NCI-H82 (cell line): Measurements from ENCODE around the gene C10orf105.

Source experiments
- DNase-seq: peaks from one replicate; lab custom pipeline; 2025; lab: John Stamatoyannopoulos, UW

Gene C10orf105, protein sequence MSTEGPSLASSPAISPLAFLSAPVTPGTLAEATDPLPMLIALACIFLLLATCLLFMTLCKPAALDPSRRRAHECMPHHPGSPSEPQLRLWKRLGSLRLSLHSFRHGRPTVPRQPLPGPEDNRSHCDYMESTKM

DNA sequence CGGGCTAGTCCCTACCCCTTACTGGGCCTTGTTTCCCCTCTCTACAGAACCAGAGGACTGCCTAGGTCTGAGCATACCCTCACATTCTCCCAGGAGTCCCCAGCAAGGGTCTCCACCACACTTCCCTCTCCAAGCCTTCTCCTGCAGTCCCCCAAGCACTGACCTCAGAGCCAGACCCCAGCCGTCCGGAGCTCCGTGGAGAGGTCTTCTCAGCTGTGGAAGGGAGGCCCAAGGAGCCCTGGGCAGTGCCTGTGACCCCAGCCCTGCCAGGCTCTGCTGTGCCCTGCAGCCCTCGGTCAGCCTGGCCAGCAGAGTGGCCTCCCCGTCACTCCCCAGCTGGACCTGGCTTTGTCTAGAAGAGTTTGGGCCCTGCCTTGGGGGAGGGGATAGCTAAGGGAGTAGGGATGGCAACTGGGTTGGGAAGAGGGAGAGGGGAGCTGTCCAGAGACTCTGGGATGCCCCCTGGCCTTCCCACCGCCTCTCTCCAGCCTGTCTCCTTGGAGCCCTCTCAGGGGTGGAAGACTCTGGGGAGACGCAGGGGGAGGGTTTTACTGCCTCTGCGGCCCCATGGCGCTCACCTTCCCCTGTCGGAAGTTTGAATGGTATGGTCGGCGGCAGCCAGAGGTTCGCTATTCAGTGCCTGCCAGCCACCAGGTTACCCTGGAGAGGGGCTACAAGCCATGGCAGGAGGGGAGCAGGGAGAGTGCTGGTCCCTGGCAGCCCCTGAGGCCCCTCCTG lies at the start of gene C10orf105:
Gene C10orf105 (minus strand): TSS at position 315 of the 738 bp plus-strand sequence. CDS start 3,441 bp downstream, outside the sequence.
- DNase-seq, result no peak

DNA sequence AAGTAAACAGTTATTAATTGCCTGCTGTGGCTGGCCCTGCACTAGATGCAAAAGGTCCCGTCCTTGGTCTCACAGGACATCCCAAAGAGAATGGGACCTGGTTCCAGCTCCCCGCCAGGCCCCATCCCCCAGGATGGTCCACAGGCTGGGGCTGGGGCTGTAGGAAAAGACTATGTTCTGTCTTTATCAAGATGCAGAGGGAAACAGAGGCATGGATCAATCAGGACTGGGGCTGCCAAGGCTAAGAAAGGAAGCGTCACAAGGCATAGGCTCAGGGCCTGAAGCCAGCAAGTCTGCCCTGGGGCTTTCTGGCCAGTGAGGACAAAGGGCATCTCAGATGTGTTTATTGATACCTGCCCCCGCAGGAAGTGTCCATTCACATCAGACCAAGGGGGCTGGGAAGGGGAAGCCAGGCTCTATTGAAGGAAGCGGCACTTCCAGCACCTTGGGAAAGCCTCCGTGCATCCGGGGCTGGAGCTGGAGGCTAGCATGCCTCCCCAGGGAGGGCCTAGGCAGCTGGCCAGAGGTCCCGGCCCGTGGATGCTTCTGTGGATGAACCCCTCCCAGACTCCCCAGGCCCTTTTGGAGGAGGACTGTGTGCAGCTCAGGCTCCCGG lies 48.0 kb upstream of the C10orf105 start:
- no peak for DNase-seq

DNA sequence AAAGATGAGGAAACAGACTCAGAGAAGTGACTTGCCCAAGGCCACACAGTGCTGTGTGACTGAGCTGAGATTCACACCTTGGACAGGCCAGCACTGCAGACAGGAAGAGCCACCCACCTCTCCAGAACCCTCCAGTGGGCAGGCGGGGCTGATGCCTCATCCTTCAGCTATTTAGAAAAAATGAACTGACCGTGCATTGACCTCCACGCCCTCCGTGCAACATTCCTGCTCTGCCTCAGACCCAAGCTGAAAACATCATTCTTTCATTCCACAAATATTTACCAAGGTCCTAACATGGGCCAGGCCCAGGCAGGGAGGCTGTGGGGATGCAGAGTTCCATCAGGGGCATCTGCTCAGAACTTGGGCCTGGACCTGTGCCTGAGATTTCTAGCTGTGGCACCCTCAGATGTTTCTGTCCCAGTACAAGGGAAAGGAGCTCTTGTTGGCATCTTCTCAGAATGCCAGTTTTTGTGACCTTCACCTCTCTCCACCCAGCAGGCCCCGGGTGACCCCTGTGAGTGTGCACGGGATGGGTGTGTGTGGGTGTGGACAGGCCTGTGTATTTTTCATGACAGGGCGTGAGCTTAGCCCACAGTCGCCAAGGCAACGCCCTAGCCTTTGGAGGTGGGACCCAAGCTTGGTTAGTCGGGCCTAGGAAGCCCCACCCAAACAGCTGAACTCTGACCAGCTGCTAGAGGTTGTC lies 47.3 kb upstream of the C10orf105 start:
- peak; percentile 36 for DNase-seq

DNA sequence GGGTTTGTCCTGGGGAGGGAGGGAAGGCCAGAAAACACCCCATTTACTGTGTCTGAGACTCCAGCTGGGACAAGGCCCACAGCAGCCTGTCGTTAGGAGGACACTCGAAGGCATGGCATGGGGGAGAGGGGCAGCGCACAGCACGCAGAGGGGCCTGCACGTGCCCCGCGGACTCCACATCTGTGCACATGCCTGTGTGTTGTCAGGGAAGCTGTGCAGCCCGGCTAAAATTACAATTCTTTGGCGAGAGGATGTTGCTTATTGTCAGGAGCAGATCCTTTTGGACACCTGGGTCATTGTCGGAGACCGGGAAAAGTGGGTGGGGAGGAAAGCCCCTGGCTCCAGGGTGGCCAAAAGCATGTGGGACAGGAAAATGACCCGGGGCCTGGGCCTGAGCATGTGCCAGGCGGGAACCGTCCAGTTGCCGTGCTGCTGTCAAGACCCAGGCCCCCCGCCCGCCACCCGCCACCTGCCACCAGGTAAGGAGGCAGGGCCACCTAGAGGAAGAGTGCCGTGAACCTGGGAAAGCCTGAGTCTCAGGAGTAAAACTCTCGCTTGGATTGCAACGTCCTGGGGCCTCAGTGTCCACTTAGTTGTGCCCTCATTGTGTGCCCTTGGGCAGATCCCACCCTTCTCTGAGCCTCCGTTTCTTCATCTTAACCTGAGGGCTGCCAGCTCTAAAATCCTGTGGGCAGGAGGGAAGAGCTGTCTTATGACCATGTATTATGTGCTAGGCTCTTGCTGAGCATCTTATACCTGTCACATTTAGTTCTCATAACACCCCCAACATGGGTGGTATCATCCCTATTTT lies 46.5 kb upstream of the C10orf105 start:
- no peak for DNase-seq

DNA sequence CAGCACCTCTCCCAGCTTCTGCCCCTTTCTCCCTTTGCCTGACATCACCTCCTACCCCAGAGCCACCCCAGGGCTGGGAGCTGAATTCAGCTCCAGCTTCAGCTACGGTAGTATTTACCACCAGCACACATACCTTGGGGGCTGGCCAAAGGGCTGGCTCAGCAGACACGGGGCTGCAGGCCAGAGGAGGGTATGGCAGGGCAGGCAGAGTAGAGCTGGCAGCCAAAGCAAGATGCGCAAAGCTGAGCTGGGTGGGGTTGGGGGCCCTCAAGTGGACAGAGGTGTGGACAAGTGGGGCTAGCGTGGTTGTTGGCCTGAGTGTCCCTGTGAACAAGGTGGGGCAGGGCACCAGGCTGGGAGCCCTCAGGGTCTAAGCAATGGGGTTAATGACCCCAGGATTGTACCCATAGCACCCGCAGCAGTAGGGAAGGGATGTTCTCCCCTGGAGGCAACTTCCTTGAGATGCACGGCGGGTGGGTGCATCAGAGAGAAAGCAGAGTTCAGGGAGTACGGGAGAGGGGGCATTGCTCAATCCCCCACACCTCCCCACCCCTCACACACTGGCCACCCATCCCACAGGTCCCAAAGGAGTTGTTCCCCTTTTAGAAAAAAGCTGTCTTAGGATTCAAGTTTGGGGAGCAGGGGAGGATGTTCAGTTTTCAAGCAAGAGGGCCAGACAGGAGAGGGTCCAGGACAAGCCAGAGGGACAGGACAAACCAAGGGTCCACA lies 45.8 kb upstream of the C10orf105 start:
- no peak for DNase-seq

DNA sequence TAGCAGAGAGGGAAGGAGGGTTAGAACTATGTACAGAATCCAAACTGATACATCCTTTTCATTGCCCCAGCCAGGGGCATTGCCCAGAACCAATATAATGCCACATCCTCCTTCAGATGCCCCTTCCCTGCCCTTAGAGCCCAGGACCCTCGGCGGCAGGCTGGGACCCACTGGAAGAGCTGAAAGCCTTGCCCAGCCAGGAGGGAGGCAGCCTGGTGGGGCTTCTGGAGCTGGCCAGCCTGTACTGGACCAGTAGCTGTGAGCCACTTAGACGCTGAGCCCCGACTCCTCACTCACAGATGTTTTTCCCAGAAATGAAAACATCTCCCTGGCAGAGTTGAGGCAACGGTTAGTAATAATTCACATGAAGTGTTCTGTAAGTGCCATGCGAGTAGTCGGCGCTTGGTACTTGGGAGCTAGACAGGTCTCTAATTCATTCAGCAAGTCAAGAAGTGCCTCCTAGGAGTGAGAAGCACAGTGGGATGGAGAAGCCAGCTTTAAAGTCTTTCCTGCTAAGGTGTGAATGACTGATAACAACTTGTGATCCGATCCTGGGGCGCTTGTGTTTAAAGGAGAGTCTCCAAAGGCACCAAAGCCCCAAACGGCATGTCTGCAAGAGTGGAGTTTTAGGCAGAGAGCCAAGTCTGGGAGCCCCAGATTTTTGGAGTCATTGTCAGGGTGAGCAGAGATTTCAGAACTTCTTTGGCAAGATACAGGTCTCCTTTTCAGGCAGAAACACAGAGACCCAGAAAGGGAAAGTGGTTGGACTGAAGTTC lies 44.0 kb upstream of the C10orf105 start:
- no peak for DNase-seq

DNA sequence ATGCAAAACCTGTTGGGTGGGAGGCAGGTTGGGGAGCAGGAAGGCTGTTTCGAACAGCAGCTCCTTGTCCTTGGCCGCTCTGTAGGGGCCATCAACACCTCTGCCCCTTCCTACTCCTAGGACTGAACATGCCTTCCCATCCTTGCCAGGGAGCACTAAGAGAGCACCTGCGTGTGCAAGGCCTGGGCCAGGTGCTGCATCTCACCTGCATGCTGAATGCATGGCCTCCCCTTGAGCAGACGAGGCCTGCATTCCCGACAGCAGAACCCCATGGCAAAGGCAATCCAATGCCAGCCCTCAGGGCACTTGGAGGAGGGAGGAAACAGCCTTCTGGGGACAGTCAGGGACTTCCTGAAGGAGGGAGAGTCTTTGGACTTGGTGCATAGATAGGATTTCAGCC lies 42.7 kb upstream of the C10orf105 start:
- DNase-seq, result no peak

DNA sequence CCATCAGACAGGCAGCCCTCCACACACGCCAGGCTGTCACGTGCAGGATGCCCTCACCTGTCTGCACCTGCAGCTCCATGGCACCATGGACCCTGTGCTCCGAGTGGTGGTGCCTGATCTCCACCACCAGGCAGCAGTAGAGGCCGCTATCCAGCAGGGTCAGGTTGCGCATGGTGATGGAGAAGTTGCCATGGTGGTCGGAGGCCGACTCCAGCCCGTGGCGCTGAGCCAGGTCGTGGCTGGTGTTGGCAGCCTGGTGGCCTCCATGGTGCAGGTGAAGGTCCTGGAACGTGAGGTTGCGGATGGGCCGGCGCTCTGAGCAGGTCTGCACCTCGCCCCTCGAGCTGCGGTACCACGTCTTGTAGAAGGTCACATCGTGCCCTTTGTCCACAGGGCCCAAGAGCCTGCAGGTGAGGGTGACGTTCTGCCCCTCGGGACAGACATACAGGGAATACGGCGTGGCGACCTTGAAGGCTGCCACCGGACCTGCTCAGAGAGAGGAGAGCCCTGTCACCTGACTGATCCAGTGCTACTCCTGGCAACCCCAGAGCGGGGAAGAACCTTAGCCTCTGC lies 42.0 kb upstream of the C10orf105 start:
- DNase-seq, result no peak

DNA sequence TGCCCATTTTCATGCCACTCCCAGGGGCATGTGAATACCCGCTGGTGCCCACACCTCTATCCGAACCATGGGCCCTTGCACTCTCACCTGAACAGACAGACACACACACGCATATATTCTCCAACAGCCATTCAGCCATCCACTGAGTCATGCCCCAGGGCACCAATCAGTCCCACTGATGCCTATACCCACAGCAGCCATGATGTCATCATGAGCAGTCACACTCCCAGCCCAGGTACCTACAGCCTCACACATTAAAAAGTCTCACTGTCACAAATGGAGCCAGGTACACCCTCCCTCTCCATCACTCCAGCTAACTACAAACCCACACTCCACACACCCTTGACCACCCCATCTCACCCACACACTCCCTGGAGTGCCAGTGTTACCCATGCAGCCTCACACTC lies 41.5 kb upstream of the C10orf105 start:
- no peak for DNase-seq

DNA sequence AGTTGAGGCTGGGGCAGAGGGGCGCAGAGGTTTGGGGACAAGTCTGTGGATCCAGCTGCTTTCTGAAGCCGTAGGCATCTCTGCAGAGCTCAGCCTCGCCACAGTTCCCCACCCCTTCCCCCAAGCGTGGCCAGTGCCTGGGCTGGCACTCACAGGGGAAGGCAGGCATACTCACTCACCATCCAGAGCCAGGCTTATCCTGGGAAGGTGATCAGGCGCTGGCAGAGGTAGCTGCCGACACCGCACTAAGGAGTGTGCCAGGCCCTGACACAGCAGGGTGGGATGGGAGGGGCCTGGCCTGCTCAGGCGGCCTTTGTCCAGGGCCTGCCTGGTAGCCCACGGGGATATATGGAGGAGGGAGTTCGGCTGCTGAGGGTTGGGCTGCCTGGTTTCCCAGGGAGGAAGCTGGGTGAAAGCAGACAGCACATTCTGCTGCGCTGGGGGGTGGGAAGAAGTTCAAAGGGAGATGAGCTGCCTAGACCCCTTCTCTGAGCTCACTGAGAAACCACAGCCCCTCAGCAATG lies 37.9 kb upstream of the C10orf105 start:
- no peak for DNase-seq

DNA sequence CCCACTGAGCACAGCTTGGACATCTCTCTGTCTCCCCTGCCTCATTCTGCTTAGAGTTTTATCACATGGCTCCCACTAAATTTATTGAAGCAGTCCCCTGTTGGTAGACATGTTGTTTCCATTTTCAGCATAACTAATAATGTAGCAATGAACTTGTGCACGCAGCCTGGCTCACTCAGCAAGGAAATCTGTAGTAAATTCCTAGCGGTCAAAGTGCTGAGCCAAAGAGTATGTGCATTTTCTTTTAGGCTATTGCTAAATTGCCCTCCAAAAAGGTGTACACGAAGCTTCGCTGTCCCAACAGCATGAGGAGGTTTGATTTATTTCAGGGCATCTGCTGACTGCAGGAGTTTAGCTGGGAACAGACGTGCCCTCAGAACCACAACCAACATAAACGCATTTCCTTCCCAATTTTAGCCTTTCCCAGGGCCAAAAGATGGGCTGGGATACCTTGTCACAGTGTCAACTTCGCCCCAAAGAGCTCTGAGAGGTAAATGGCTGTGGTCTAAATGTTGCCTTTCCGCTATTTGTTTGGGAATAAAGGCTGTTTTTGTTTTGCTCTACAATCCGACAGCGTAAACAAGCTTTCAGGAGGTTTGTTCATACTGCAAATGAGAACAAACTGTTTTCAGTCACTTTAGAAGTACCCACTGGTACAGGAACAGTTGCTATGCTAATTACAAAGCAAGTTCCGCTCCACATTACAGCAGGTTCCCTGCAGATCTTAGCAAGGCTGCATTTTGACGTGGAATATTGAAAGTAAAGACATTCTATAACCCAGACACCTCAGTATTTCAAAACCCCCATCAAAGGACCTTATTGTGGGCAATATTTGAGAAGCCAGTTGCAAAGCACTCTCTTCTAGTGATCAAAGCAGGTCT lies 37.0 kb upstream of the C10orf105 start:
- DNase-seq, result no peak

DNA sequence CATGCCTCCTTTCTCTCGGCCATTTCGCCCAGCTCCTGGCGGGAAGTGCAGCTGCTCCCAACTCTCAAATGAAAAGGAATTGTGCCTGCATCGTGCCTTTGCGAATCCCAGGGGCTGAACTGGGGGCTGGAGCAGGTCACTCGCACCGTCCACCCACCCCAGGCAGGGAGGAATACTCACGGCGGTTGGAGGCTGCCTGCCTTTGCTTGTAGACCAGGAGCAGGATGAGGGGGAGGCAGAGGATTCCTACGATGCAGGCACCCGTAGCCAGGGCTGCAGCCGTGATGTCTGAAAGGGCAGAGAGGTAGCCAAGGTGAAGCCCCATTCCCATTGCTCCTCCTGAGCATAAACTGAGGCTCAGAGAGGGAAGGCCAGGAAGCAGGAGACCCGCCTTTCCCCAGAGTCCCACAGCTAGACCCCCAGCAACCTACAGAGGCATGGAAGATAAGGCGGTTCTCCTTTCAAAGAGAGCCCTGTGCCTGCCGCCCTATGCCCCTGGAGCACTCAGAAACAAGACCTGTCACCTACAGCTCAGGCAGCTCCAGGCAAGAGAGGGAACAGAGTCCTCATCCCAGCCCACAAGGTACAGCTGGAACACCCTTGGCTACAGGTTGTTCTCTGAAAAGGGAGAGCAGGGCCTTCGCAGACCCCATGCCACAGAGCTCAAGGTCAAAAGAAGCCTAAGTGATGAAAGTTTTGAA lies 35.8 kb upstream of the C10orf105 start:
- DNase-seq, result no peak

DNA sequence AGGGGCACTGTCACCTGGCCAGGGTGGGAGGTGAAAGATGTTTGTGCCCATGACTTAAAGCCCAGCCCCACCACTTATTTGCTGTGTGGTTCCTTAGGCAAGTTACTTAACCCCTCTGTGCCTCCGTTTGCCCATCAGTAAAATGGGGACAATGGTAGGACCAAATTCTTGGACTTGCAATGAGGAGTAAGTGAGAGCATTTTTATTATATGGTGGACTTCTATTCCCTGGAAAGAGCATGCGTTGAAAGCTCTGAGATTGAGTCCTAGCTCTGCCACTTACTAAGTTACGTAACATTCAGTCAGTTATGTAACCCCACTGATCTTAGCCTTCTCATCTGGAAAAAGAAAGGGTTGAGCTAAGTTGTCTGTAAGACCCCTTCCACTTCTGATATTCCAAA lies 35.0 kb upstream of the C10orf105 start:
- no peak for DNase-seq

DNA sequence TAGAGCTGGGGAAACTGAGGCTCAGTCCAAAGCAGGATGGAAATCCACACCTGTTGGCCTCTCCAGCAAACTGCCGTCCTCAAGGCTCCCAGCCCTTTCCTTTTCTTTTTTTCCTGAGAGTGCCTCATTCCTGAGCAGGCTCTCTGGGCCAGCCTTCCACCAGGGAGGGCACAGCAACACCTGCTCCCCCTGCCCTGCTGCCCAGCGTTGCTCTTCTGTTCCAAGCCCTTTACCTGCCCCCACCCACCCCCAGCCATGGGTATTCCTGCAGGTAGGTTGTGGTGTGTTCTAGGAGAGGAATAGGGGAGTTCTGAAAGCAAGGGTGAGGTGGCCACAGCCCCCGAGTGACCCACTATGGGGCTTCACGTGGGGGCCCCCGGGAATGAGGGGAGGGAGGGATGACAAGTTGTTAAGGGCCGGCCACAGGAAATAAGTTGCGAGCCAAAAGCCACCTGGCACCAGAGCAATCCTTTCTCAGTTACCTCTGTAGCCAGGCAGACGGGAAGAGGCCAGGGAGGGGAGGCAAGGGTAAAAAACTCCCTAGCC lies 34.5 kb upstream of the C10orf105 start:
- no peak for DNase-seq

DNA sequence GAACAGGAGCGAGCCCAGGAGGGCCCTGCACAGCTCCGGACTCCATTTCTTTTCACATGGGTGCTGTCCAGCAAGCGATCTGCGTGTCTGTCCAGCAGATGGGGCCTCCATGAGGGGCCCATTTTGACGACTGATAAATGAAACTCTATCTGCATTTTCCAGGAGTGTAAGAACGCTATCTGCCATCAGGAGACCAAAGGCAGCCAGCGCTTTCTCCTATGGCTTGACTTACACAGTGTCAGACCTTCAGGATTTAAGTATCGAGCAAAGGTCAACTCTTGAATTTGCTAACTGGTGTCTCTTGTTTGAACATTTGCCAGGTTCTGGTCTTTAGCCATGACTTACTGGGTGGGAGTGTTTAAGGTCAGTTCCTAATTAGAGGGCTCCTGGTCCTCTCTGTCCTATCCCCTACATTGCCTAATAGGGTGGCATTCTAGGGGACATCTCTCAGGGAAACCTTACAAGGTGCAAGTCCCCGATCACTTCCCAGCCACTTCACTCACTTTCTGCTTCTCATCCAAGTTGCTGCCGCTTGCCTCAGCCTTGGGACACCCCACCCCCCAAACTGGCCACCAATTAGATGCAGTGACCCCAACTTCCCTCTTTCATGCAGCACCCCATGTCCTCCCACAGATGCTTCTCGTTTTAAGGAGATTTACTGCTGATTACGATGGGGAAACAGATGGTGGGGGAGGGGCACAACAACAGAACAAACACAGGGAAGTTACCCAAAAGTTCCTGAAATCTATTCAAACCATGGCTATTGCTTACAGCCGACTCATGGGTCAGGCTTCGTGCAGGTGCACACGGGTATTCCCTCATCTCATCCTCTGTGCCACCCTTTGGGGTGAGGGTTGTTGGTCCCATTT lies 33.7 kb upstream of the C10orf105 start:
- DNase-seq, result no peak

DNA sequence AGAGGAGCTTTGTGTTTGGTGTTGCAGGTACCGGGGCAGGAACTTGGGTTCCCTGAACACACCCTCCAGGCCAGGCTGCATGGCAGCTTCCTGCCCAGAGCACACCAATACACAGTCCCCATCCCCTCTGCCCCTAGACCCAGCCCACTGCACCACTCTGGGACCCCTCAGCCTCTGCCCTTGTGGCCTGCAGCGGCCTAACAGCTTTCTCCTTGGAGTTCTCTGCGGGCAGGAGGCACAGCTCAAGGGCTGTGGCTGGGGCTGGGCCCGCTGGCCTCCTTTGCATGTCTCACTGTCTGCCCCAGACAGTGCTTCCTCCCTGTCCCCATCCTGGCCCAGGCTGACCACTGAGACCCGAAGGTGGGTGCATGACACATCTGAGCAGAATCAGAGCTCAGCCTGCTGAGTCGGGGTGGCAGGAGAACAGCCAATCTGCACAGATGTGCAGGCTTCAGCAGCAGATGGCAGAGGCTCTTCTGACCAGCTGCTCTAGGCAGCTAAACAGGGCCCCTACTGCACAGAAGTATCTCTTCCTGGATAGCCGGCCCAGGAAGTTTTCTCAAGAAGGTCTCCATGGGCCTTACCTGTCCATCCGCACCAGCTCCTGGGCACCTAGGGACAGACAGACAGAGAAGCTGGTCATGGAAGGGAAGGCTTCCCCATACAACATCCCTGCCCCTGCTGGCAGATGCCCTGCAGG lies 33.0 kb upstream of the C10orf105 start:
- DNase-seq, result peak; percentile 78
